ENCODE results near the gene WDR53. TPM values are rescaled to one million over a fixed set of nuclear protein-coding genes. Genes with fewer than 3 reads are reported as not detected.
"Not testable (repeated sequence)": the region's sequence is repeated elsewhere in the genome, so short reads cannot be mapped to it uniquely, and the experiment has no call there.

WDR53 gene
- total RNA-seq, 4 donors from 2014 or later: 3.7 to 13.0 (median 4.4) TPM

DNA sequence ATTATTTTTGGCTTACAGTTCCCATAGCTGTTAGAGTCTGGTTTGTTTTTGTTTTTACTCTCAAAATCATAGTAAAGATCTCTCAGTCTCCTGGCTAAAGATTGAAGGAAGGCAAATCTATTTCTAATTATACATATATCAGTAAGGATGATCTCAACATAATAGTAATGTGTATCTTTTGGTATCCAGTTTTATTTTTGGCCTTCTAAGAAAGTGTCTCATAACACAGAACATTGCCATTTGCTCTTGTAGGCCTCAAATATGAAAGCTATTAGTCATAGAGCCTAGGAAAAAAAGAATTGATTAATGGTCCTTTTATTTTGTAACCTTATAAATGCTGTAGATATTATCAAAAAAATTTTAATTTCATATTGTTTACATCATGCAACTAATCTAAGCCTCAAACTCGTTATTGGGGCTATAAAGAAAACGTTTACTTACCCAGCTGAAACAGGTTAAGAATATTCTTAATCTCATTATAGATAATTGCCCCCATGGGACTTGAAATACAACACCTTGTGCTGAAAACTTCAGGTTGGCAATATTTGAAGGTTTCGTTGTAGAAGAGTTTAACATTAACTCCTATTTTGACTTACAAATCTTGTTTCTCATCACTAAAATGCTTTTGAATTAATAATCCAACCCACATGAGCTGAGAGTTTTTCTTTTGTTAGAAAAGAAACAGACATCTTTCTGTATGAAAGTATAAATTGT is 16.8 kb upstream of the WDR53 start:
- intact Hi-C loops (cut with DNase I): no loop called here
- WGBS, 2 donors: 75 to 79% methylated on average over 3 of the region's 3 CpGs
- DNase-seq: no peak

GRCh38 chr3:196572389-196572788 is 4.0 kb upstream of the WDR53 start:
- Histone ChIP-seq H3K4me1 (peaks cover 11 to 14% of the 10 kb centered on the region in 2 donors), H3K27me3 (no peaks in the 10 kb centered on the region), H3K4me3 (replicated peaks in 1 of 3) (no peak overlapping the region), H3K27ac (no peak overlapping the region), H3K9me3 (no peaks in the 10 kb centered on the region), H3K36me3 (no peaks in the 10 kb centered on the region)
- no peak for DNase-seq
- intact Hi-C loops (cut with DNase I): no loop called here
- TF ChIP-seq POLR2A (IDR thresholded peaks at IDR 0.05): no peak
- TF ChIP-seq, protein P1, sequence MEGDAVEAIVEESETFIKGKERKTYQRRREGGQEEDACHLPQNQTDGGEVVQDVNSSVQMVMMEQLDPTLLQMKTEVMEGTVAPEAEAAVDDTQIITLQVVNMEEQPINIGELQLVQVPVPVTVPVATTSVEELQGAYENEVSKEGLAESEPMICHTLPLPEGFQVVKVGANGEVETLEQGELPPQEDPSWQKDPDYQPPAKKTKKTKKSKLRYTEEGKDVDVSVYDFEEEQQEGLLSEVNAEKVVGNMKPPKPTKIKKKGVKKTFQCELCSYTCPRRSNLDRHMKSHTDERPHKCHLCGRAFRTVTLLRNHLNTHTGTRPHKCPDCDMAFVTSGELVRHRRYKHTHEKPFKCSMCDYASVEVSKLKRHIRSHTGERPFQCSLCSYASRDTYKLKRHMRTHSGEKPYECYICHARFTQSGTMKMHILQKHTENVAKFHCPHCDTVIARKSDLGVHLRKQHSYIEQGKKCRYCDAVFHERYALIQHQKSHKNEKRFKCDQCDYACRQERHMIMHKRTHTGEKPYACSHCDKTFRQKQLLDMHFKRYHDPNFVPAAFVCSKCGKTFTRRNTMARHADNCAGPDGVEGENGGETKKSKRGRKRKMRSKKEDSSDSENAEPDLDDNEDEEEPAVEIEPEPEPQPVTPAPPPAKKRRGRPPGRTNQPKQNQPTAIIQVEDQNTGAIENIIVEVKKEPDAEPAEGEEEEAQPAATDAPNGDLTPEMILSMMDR (IDR thresholded peaks at IDR 0.05): no peak
- WGBS, 2 donors: 35 to 98% methylated on average over 1 of the region's 1 CpG

More for the DNA sequence above, 16.8 kb upstream of the WDR53 start:
- Histone ChIP-seq H3K9me3 (no peaks in the 10 kb centered on the region), H3K27me3 (no peaks in the 10 kb centered on the region), H3K36me3 (peaks cover 0 to 9% of the 10 kb centered on the region in 2 donors), H3K4me1 (no peaks in the 10 kb centered on the region), H3K27ac (no peak overlapping the region), H3K4me3 (replicated peaks in 1 of 3) (no peak overlapping the region)
- no peak for TF ChIP-seq POLR2A (IDR thresholded peaks at IDR 0.05)
- TF ChIP-seq, protein P1 (IDR thresholded peaks at IDR 0.05): no peak

GRCh38 chr3:196570332-196570731 is 2.0 kb upstream of the WDR53 start:
- H3K36me3 ChIP-seq; H3K4me3 ChIP-seq (replicated peaks in 1 of 3); intact Hi-C loops (cut with DNase I); H3K9me3 ChIP-seq; H3K27me3 ChIP-seq; DNase-seq; H3K27ac ChIP-seq: not testable (repeated sequence)
- whole genome bisulfite sequencing, 2 donors: 94 to 95% methylated on average over 13 of the region's 13 CpGs
- H3K4me1 ChIP-seq: peaks cover 12 to 16% of the 10 kb centered on the region in 2 donors

GRCh38 chr3:196569003-196569516 is 706 bp upstream of the WDR53 start:
- no peaks in the 10 kb centered on the region for H3K9me3 ChIP-seq
- intact Hi-C loops (cut with DNase I): no loop called here
- H3K4me1 ChIP-seq: peaks cover 12 to 16% of the 10 kb centered on the region in 2 donors
- WGBS, 2 donors: 0 to 1% methylated on average over 13 to 14 of the region's 44 CpGs
- H3K27me3 ChIP-seq: no peaks in the 10 kb centered on the region
- TF ChIP-seq, protein P1 (IDR thresholded peaks at IDR 0.05): no peak
- no peak for TF ChIP-seq POLR2A (IDR thresholded peaks at IDR 0.05)
- DNase-seq: peak; percentile 46 to 58
- peak overlapping the region; percentile 5 to 81 (median 22) for H3K4me3 ChIP-seq (replicated peaks in 1 of 3)
- no peaks in the 10 kb centered on the region for H3K36me3 ChIP-seq
- H3K27ac ChIP-seq: peak overlapping the region in 1 of 3 donors; percentile 33

DNA sequence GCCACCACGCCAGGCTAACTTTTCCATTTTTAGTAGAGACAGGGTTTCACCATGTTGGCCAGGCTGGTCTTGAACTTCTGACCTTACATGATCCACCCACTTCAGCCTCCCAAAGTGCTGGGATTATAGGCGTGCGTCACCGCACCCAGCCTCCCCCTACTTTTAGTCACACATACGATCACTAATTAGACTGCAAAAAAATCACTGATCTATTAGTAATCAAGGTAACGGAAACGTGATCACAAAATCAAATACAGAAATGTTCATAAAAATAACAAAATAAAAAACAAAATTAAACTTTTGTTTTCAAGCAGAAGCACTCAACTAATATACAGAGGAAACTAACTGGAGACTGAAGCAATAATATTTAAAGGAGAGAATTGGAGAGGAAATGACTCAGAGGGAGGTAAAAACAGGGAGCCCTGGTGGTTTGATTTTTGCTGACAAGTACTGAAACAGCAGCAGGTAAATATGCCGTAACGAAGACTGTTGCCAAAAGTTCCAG is 4.6 kb downstream of the WDR53 start:
- no peak for DNase-seq
- Histone ChIP-seq H3K4me3 (replicated peaks in 1 of 3) (no peak overlapping the region), H3K27ac (no peak overlapping the region), H3K9me3 (no peaks in the 10 kb centered on the region), H3K27me3 (no peaks in the 10 kb centered on the region), H3K36me3 (peaks cover 0 to 13% of the 10 kb centered on the region in 2 donors), H3K4me1 (peaks cover 6 to 7% of the 10 kb centered on the region in 2 donors)
- TF ChIP-seq, protein P1 (IDR thresholded peaks at IDR 0.05): no peak
- no peak for TF ChIP-seq POLR2A (IDR thresholded peaks at IDR 0.05)
- 85 to 92% methylated on average over 9 of the region's 9 CpGs for WGBS, 2 donors
- intact Hi-C loops (cut with DNase I): no loop called here
